Measurements from ENCODE around the gene DNASE1L1. TPM values are rescaled to one million over a fixed set of nuclear protein-coding genes. Genes with fewer than 3 reads are reported as not detected.
A peak's percentile ranks its signal among the peaks of the same experiment; 100 is the strongest.

Gene DNASE1L1
- total RNA-seq (11.9 TPM), polyA plus RNA-seq (22.3 TPM)

GRCh38 chrX:154409222-154409871 is at the start of gene DNASE1L1:
Gene DNASE1L1, minus strand, starts transcription at chrX:154409254. Its CDS starts 3,686 bp downstream, at chrX:154405568.
- DNase-seq (ENCODE audit: extremely low spot score), result no peak
- Histone ChIP-seq H3K4me1 (ENCODE audit: insufficient read depth) (no peaks in the 10 kb centered on the region), H3K4me3 (ENCODE audit: low read depth, low read length) (peak within 1 kb of the TSS; percentile 24), H3K36me3 (ENCODE audit: insufficient read depth) (no peaks in the 10 kb centered on the region), H3K27ac (ENCODE audit: low read depth) (peak within 1 kb of the TSS; percentile 66)
- WGBS, result 40% methylated on average over 26 of the region's 26 CpGs

GRCh38 chrX:154458116-154458953 is 49.3 kb upstream of the DNASE1L1 start, which contains the start of gene PLXNA3:
Gene PLXNA3, plus strand, starts transcription at chrX:154458281. Its CDS starts 1,903 bp downstream, at chrX:154460184.
- H3K27ac ChIP-seq (ENCODE audit: low read depth), result peak within 1 kb of the TSS; percentile 67
- no peaks in the 10 kb centered on the region for H3K36me3 ChIP-seq (ENCODE audit: insufficient read depth)
- no peaks in the 10 kb centered on the region for H3K4me1 ChIP-seq (ENCODE audit: insufficient read depth)
- no peak for DNase-seq (ENCODE audit: extremely low spot score)
- H3K4me3 ChIP-seq (ENCODE audit: low read depth, low read length), result peak within 1 kb of the TSS; percentile 77
- under 1% methylated on average over 86 of the region's 88 CpGs for WGBS

GRCh38 chrX:154457491-154458115 is 48.5 kb upstream of the DNASE1L1 start:
- no peak for DNase-seq (ENCODE audit: extremely low spot score)
- peak overlapping the region; percentile 67 for H3K27ac ChIP-seq (ENCODE audit: low read depth)
- WGBS, result 5% methylated on average over 61 of the region's 65 CpGs

GRCh38 chrX:154452823-154453222 is 43.8 kb upstream of the DNASE1L1 start:
- H3K4me1 ChIP-seq (ENCODE audit: insufficient read depth), result no peaks in the 10 kb centered on the region
- H3K27ac ChIP-seq (ENCODE audit: low read depth), result no peak overlapping the region
- H3K36me3 ChIP-seq (ENCODE audit: insufficient read depth), result peaks cover 9% of the 10 kb centered on the region
- 86% methylated on average over 9 of the region's 9 CpGs for WGBS
- no peak for DNase-seq (ENCODE audit: extremely low spot score)
- no peak overlapping the region for H3K4me3 ChIP-seq (ENCODE audit: low read depth, low read length)

More at GRCh38 chrX:154457491-154458115, 48.5 kb upstream of the DNASE1L1 start:
- H3K4me3 ChIP-seq (ENCODE audit: low read depth, low read length), result peak overlapping the region; percentile 77
- no peaks in the 10 kb centered on the region for H3K36me3 ChIP-seq (ENCODE audit: insufficient read depth)
- no peaks in the 10 kb centered on the region for H3K4me1 ChIP-seq (ENCODE audit: insufficient read depth)

GRCh38 chrX:154450312-154450711 is 41.3 kb upstream of the DNASE1L1 start:
- Histone ChIP-seq H3K36me3 (ENCODE audit: insufficient read depth) (peaks cover 9% of the 10 kb centered on the region), H3K27ac (ENCODE audit: low read depth) (no peak overlapping the region), H3K4me3 (ENCODE audit: low read depth, low read length) (no peak overlapping the region), H3K4me1 (ENCODE audit: insufficient read depth) (no peaks in the 10 kb centered on the region)
- 90% methylated on average over 17 of the region's 17 CpGs for WGBS
- no peak for DNase-seq (ENCODE audit: extremely low spot score)

- no peak for DNase-seq (ENCODE audit: extremely low spot score)
- no peaks in the 10 kb centered on the region for H3K4me1 ChIP-seq (ENCODE audit: insufficient read depth)
- WGBS, result 94% methylated on average over 18 of the region's 18 CpGs
- H3K27ac ChIP-seq (ENCODE audit: low read depth), result no peak overlapping the region
- peaks cover 9% of the 10 kb centered on the region for H3K36me3 ChIP-seq (ENCODE audit: insufficient read depth)
- no peak overlapping the region for H3K4me3 ChIP-seq (ENCODE audit: low read depth, low read length)
These were observed 40.6 kb upstream of the DNASE1L1 start for GRCh38 chrX:154449618-154450017.

GRCh38 chrX:154448484-154448883 is 39.4 kb upstream of the DNASE1L1 start:
- Histone ChIP-seq H3K4me3 (ENCODE audit: low read depth, low read length) (no peak overlapping the region), H3K27ac (ENCODE audit: low read depth) (no peak overlapping the region), H3K36me3 (ENCODE audit: insufficient read depth) (peaks cover 9% of the 10 kb centered on the region), H3K4me1 (ENCODE audit: insufficient read depth) (no peaks in the 10 kb centered on the region)
- WGBS, result 96% methylated on average over 14 of the region's 14 CpGs
- no peak for DNase-seq (ENCODE audit: extremely low spot score)

GRCh38 chrX:154446430-154446829 is 37.4 kb upstream of the DNASE1L1 start:
- H3K36me3 ChIP-seq (ENCODE audit: insufficient read depth), result peaks cover 9% of the 10 kb centered on the region
- no peaks in the 10 kb centered on the region for H3K4me1 ChIP-seq (ENCODE audit: insufficient read depth)
- 90% methylated on average over 12 of the region's 12 CpGs for WGBS
- no peak overlapping the region for H3K27ac ChIP-seq (ENCODE audit: low read depth)
- H3K4me3 ChIP-seq (ENCODE audit: low read depth, low read length), result no peak overlapping the region
- DNase-seq (ENCODE audit: extremely low spot score), result no peak

- 97% methylated on average over 16 of the region's 16 CpGs for WGBS
- Histone ChIP-seq H3K4me1 (ENCODE audit: insufficient read depth) (no peaks in the 10 kb centered on the region), H3K27ac (ENCODE audit: low read depth) (no peak overlapping the region), H3K4me3 (ENCODE audit: low read depth, low read length) (no peak overlapping the region), H3K36me3 (ENCODE audit: insufficient read depth) (peaks cover 6% of the 10 kb centered on the region)
- DNase-seq (ENCODE audit: extremely low spot score), result no peak
These were observed 36.7 kb upstream of the DNASE1L1 start for GRCh38 chrX:154445776-154446175.

GRCh38 chrX:154444755-154445246 is 35.7 kb upstream of the DNASE1L1 start:
- no peak for DNase-seq (ENCODE audit: extremely low spot score)
- Histone ChIP-seq H3K36me3 (ENCODE audit: insufficient read depth) (peaks cover 3% of the 10 kb centered on the region), H3K4me1 (ENCODE audit: insufficient read depth) (no peaks in the 10 kb centered on the region), H3K4me3 (ENCODE audit: low read depth, low read length) (peak overlapping the region; percentile 61), H3K27ac (ENCODE audit: low read depth) (peak overlapping the region; percentile 53)
- WGBS, result 53% methylated on average over 13 of the region's 13 CpGs

- WGBS, result under 1% methylated on average over 94 of the region's 94 CpGs
- no peak for DNase-seq (ENCODE audit: extremely low spot score)
- H3K27ac ChIP-seq (ENCODE audit: low read depth), result peak within 1 kb of the TSS; percentile 85
- H3K4me3 ChIP-seq (ENCODE audit: low read depth, low read length), result peak within 1 kb of the TSS; percentile 61
- H3K4me1 ChIP-seq (ENCODE audit: insufficient read depth), result no peaks in the 10 kb centered on the region
- H3K36me3 ChIP-seq (ENCODE audit: insufficient read depth), result no peaks in the 10 kb centered on the region
These were observed 35.1 kb upstream of the DNASE1L1 start, which contains the start of gene FAM50A for GRCh38 chrX:154443992-154444754. Gene FAM50A, plus strand, starts transcription at chrX:154444141. Its CDS starts 95 bp downstream, at chrX:154444236.

GRCh38 chrX:154443479-154443910 is 34.4 kb upstream of the DNASE1L1 start:
- no peak for DNase-seq (ENCODE audit: extremely low spot score)
- no peaks in the 10 kb centered on the region for H3K36me3 ChIP-seq (ENCODE audit: insufficient read depth)
- 12% methylated on average over 10 of the region's 10 CpGs for WGBS
- H3K4me1 ChIP-seq (ENCODE audit: insufficient read depth), result no peaks in the 10 kb centered on the region
- peak overlapping the region; percentile 80 for H3K27ac ChIP-seq (ENCODE audit: low read depth)
- H3K4me3 ChIP-seq (ENCODE audit: low read depth, low read length), result peak overlapping the region; percentile 61
